Natural killer cell treated with Interleukin-12 subunit alpha and Interleukin-12 subunit beta and Interleukin-15 and Interleukin-18, amount 100 ng/mL, for 72 hours (primary cell): Measurements from ENCODE around the gene MEA1. TPM values are rescaled to one million over a fixed set of nuclear protein-coding genes. Genes with fewer than 3 reads are reported as not detected.
"Not testable (repeated sequence)": the region's sequence is repeated elsewhere in the genome, so short reads cannot be mapped to it uniquely, and the experiment has no call there.

Experiments
- ATAC-seq, 2 donors: fragments of 150-1000 bp; cut with Tn5 transposase in 1 of 2; sonication (Bioruptor Pico), chemical (Tn5 transposase) in 1 of 2; 2 replicates each; pipeline ENCODE4 v1.10.0; 2021
- DNase-seq: peaks from one replicate; pipeline ENCODE4 v3.0.0; 2022; ENCODE audit warnings: low spot score
- H3K27ac Mint-ChIP-seq, 2 donors: 1 replicate in 1 of 2; 2 replicates in 1 of 2; pipeline ENCODE4 v1.8.0; 2022; ENCODE audit warnings: mixed read lengths in 2 of 2, mild to moderate bottlenecking in 1 of 2, moderate library complexity in 1 of 2
- H3K27me3 Mint-ChIP-seq, 2 donors: 1 replicate in 1 of 2; 2 replicates in 1 of 2; pipeline ENCODE4 v1.8.0; 2022; ENCODE audit warnings: mixed read lengths in 2 of 2
- H3K36me3 Mint-ChIP-seq: one replicate; pipeline ENCODE4 v1.8.0; 2022; ENCODE audit warnings: mixed read lengths
- H3K4me1 Mint-ChIP-seq, 2 donors: 1 replicate in 1 of 2; 2 replicates in 1 of 2; pipeline ENCODE4 v1.8.0; 2022; ENCODE audit warnings: low read depth in 2 of 2, mixed read lengths in 2 of 2, mild to moderate bottlenecking in 1 of 2
- H3K4me3 Mint-ChIP-seq: one replicate; pipeline ENCODE4 v1.8.0; 2022; ENCODE audit warnings: mixed read lengths
- H3K9me3 Mint-ChIP-seq: 2 replicates; pipeline ENCODE4 v1.8.0; 2022; ENCODE audit warnings: mixed read lengths
- total RNA-seq, 2 donors: library from RNA; stranded (reverse); gene quantifications; one replicate each; pipeline ENCODE4 v1.2.3, GENCODE V29; 2022

MEA1 gene
- total RNA-seq, 2 donors from 2014 or later = 55.7 to 77.8 TPM

DNA sequence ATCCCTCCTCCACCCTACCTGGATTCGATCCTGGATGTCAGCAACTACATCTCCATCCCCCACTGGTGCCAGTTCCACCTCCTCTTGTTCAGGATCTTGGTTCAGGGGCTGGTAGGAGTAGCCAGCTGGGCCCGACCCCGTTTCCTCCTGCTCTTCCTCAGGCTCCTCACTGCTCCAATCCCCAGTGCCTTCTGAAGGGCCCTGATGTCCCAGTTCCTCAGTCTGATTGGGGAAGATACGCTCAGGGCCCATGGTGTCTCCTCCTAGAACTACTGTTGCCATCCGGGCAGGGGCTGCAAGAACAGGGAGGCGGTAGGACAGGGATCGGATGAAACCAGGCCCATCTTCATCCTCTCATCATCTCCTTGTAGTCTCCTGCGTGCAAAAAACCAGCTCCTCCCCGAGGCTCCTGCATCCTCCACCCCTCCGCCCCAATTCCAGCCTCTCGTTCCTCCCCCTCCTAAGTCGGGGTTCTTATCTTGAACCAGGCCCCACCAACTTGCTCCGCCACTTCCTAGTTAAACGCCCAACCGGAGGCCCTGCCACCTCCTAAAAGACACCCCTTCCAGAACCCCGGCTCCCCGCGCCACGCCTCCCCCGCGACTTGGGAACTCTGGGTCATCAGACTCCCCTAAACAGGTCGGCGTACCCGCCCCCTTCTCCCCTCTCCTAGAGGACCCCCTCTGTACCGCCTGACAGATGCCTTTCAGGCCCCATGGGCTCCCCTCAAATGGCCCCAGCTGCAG is 476 bp downstream of the MEA1 start:
- Mint-ChIP-seq H3K9me3 (no peaks in the 10 kb centered on the region), H3K27ac (peak overlapping the region; percentile 94 to 95), H3K4me1 (peaks cover 43 to 53% of the 10 kb centered on the region in 2 donors), H3K36me3 (no peaks in the 10 kb centered on the region), H3K27me3 (no peaks in the 10 kb centered on the region), H3K4me3 (peak overlapping the region; percentile 92)
- DNase-seq (no peak), ATAC-seq (no peak)

DNA sequence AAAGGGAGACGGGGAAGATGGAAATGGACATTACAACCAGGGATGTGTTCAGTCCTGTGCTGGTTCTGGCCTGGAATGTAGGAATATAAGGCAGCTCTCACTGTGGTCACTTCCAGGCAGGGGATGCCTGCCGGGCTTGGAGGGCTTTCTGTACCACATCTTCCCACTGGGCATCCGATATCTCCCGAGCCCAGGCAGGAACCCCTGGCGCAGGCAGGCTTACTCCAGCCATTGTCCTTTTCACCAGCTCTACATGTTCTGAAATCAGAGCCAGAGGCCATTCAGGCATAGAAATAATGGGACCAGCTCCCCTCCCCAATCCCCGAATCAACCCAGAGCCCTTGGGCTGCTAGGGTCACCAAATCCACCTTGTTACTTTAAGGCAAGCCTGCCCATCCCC is 1.4 kb downstream of the MEA1 start:
- no peaks in the 10 kb centered on the region for H3K36me3 Mint-ChIP-seq
- no peaks in the 10 kb centered on the region for H3K9me3 Mint-ChIP-seq
- H3K27ac Mint-ChIP-seq = peak overlapping the region; percentile 94 to 95
- no peaks in the 10 kb centered on the region for H3K27me3 Mint-ChIP-seq
- H3K4me3 Mint-ChIP-seq = peak overlapping the region; percentile 92
- H3K4me1 Mint-ChIP-seq = peaks cover 43 to 46% of the 10 kb centered on the region in 2 donors
- no peak for ATAC-seq
- no peak for DNase-seq

DNA sequence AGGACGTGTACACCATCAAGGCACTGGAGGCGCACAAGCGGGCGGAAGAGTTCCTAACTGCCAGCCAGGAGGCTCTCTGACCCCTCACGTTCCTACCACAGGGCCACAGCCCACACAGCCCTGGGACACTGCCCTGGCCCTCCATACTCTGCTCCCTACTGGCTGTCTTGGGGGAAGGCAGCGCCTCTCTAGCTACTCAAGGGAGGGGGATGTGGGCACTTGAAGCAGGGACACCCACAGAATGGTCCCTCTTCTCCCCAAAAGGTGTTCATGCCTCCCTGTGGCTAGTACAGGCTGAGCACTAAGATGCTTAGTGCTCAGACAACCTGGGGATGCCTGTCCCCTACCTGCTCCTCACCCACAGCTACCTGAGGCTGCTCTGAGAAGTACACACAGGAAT is 2.5 kb downstream of the MEA1 start:
- DNase-seq (no peak), ATAC-seq (no peak)
- Mint-ChIP-seq H3K4me3 (no peak overlapping the region), H3K36me3 (no peaks in the 10 kb centered on the region), H3K9me3 (no peaks in the 10 kb centered on the region), H3K27me3 (no peaks in the 10 kb centered on the region), H3K27ac (peak overlapping the region in 1 of 2 donors; percentile 94), H3K4me1 (peaks cover 42 to 45% of the 10 kb centered on the region in 2 donors)

DNA sequence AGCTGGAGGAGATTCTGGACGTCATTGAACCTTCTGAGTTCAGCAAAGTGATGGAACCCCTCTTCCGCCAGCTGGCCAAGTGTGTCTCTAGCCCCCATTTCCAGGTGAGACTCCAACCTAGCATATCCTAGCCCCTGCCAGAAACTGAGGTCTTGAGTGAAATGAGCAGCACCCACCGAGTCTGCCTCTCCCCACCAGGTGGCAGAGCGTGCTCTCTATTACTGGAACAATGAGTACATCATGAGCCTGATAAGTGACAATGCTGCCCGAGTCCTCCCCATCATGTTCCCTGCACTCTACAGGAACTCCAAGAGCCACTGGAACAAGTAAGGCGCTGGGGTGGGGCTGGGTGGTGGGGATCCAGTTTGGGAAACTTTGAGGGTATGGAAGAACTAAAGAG is 4.6 kb downstream of the MEA1 start:
- Mint-ChIP-seq H3K9me3 (no peaks in the 10 kb centered on the region), H3K36me3 (no peaks in the 10 kb centered on the region), H3K27ac (no peak overlapping the region), H3K27me3 (no peaks in the 10 kb centered on the region), H3K4me1 (peaks cover 29 to 35% of the 10 kb centered on the region in 2 donors), H3K4me3 (no peak overlapping the region)
- ATAC-seq (no peak), DNase-seq (no peak)

DNA sequence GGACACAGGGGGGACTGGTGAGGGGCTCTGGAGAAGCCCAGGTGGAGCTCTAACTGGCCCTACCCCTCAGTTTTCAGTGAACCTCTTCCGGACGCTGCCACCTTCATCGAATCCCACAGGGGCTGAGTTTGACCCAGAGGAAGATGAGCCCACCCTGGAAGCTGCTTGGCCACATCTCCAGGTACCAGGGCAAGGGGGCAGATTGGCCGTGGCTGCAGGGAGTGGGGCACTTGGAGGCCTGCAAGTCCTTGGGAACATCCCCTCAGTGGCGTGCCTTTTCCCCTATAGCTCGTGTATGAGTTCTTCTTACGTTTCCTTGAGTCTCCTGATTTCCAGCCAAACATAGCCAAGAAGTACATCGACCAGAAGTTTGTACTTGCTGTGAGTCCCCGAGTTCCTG is 6.6 kb downstream of the MEA1 start:
- DNase-seq = no peak
- H3K4me1 Mint-ChIP-seq = peaks cover 9 to 16% of the 10 kb centered on the region in 2 donors
- no peak for ATAC-seq
- no peaks in the 10 kb centered on the region for H3K9me3 Mint-ChIP-seq
- no peaks in the 10 kb centered on the region for H3K27me3 Mint-ChIP-seq
- H3K27ac Mint-ChIP-seq = no peak overlapping the region
- H3K36me3 Mint-ChIP-seq = no peaks in the 10 kb centered on the region
- H3K4me3 Mint-ChIP-seq = no peak overlapping the region

DNA sequence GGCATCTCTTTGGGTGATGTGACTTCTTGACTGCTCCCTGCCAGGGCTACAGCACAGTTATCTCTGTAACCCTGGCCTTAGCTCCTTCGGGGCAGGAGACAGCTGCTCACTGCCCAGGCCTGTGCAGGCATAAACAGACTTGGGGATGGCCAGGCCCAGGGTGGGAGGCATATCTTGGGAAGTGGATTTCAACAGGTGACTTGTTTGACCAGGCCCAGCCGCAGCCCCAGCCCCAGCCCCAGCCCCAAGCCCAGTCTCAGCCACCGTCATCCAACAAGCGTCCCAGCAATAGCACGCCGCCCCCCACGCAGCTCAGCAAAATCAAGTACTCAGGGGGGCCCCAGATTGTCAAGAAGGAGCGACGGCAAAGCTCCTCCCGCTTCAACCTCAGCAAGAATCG is 7.5 kb downstream of the MEA1 start:
- DNase-seq (no peak), ATAC-seq (no peak)
- Mint-ChIP-seq H3K27ac (no peak overlapping the region), H3K4me3 (no peak overlapping the region), H3K4me1 (peaks cover 0 to 9% of the 10 kb centered on the region in 2 donors), H3K9me3 (no peaks in the 10 kb centered on the region), H3K36me3 (no peaks in the 10 kb centered on the region), H3K27me3 (no peaks in the 10 kb centered on the region)

DNA sequence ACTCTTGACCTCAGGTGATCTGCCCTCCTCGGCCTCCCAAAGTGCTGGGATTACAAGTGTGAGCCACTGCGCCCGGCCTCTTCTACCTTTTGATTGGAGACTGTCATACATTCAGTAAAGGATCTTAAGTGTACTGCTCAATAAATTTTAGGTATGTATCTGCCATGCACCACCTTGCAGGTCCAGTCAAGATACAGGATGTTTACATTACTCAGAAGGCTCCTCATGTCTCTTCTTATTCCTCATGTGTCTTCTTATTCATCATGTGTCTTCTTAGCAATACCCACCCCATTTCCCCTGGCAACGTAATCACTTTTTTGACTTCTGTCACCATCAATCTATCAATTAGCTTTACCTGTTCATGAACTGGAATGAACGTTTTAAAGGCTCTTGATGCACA is 7.9 kb downstream of the MEA1 start:
- Mint-ChIP-seq H3K4me3 (no peak overlapping the region), H3K4me1 (peaks cover 0 to 10% of the 10 kb centered on the region in 2 donors), H3K27me3 (no peaks in the 10 kb centered on the region), H3K27ac (no peak overlapping the region), H3K36me3 (no peaks in the 10 kb centered on the region), H3K9me3 (no peaks in the 10 kb centered on the region)
- no peak for DNase-seq
- ATAC-seq = no peak

DNA sequence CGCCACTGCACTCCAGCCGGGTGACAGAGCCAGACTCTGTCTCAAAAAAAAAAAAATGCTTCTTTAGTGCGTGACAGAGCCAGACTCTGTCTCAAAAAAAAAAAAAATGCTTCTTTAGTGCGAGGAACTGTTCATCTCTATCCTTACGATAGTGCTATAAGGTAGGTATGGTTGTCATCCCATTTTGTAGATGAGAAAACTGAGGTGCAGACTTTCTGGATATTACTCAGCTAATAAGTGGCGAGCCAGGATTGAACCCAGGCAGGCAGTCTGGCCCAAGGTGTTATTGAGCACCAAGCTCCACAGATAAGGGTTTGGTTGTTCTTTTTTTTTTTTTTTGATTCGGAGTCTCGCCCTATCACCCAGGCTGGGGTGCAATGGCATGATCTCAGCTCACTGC is 11.9 kb downstream of the MEA1 start:
- Mint-ChIP-seq H3K27ac (no peak overlapping the region), H3K27me3 (no peaks in the 10 kb centered on the region), H3K9me3 (no peaks in the 10 kb centered on the region), H3K36me3 (no peaks in the 10 kb centered on the region), H3K4me1 (peaks cover 0 to 9% of the 10 kb centered on the region in 2 donors), H3K4me3 (no peak overlapping the region)
- ATAC-seq (no peak), DNase-seq (no peak)

DNA sequence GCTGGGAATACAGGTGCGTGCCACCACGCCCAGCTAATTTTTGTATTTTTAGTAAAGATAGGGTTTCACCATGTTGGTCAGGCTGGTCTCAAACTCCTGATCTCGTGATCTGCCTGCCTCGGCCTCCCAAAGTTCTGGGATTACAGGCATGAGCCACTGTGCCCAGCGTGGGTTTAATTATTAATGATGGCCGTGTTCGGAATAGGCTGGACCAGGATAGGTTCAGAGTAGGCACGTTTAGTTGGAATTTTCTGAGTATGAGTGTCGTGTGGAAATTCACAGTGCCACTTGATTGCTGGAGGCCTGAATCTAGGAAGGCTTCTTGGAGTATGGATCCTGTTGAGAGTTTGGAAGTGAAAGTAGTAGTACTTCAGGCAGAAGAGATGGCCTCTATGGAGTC is 15.5 kb downstream of the MEA1 start:
- not testable (repeated sequence) for H3K27me3 Mint-ChIP-seq, H3K4me3 Mint-ChIP-seq, H3K4me1 Mint-ChIP-seq

DNA sequence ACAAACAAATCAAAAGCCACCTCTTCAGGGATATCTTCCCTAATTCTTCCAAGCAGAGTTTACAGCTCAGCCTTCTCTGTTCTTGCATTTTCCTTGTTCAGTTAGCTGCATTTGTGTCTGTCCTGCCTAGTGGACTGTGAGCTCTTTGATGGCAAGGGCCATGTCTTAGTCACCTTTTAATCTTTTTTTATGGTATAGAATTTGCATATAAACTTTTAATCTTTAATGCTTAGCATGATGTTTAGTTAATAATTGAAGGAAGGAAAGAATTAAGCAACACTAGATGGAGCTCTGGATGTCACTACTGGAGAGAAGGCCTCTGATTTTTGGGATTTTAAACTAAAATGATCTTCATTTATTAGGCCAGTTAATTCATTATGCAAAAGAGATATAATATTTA is 17.2 kb downstream of the MEA1 start:
- Mint-ChIP-seq H3K36me3 (peaks cover 4% of the 10 kb centered on the region), H3K9me3 (no peaks in the 10 kb centered on the region), H3K27me3 (no peaks in the 10 kb centered on the region), H3K27ac (no peak overlapping the region), H3K4me3 (no peak overlapping the region), H3K4me1 (peaks cover 0 to 6% of the 10 kb centered on the region in 2 donors)
- DNase-seq = no peak
- no peak for ATAC-seq

More for the DNA sequence above, 15.5 kb downstream of the MEA1 start:
- not testable (repeated sequence) for DNase-seq, H3K27ac Mint-ChIP-seq, H3K36me3 Mint-ChIP-seq, ATAC-seq, H3K9me3 Mint-ChIP-seq

DNA sequence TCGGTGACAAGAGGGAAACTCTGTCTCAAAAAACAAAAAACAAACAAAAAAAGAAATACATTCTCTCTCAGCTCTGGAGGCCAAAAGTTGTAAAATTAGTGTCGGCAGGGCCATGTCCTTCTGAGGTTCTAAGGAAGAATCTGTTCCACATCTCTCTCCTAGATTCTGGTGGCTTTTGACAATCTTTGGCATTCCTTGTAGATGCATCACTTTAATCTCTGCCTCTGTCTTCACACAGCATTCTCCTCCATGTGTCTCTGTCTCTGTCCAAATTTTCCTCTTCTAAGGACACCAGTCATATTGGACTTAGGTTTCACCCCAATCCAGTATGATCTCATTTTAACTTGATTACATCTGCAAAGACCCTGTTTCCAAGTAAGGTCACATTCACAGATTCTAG is 20.3 kb downstream of the MEA1 start:
- H3K27me3 Mint-ChIP-seq = no peaks in the 10 kb centered on the region
- H3K36me3 Mint-ChIP-seq = peaks cover 4% of the 10 kb centered on the region
- H3K4me3 Mint-ChIP-seq = no peak overlapping the region
- ATAC-seq (no peak), DNase-seq (no peak)
- peaks cover 2 to 9% of the 10 kb centered on the region in 2 donors for H3K4me1 Mint-ChIP-seq
- no peak overlapping the region for H3K27ac Mint-ChIP-seq
- no peaks in the 10 kb centered on the region for H3K9me3 Mint-ChIP-seq

DNA sequence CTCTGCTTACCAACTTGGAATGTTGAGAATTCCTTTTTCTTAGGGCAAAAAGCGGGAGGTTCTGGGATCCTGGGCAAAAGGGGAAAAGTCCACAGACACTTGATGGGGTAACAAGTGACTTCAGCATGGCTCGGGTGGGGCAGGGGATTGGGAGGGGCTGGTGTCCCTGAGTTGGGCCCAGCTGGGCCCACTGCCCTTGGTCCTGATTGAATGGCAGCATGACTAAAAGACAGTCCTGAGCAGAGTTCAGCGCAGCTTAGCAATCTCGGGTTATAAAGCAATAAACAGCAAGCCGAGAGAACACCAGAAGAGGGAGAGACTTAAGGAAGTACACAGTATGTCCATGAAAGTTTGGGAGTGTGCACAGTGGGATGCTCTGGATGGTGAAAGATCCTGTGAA is 23.8 kb downstream of the MEA1 start:
- H3K9me3 Mint-ChIP-seq = no peaks in the 10 kb centered on the region
- no peaks in the 10 kb centered on the region for H3K27me3 Mint-ChIP-seq
- no peak for DNase-seq
- ATAC-seq = no peak
- peaks cover 33 to 38% of the 10 kb centered on the region in 2 donors for H3K4me1 Mint-ChIP-seq
- no peak overlapping the region for H3K4me3 Mint-ChIP-seq
- H3K36me3 Mint-ChIP-seq = peaks cover 8% of the 10 kb centered on the region
- H3K27ac Mint-ChIP-seq = no peak overlapping the region

DNA sequence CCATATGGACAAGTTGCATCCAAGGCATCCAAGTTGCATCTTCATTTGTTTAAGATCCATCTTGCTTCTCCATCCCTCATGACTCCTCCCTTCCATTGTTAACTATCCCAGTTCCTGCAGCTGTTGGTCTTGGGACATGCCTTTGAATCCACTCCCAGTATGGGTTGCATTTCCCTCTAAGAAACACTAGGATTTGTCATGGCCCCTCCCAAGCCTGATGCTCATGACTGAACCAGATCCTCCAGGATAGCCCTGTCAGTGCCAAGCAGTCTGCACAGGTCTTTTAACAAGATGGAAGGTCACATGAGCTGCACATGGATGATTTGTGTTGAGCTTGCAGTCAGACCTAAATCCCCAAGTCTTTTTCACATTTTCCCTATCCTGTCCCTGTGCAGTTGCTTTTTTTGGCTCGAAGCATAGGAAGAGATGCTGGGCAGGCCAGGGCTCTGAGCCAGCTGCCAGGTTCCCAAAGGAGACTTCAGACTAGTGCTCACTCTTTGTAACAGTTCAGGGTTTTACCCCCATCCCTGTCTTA is 25.2 kb downstream of the MEA1 start:
- Mint-ChIP-seq H3K4me1 (peaks cover 41 to 43% of the 10 kb centered on the region in 2 donors), H3K36me3 (peaks cover 5% of the 10 kb centered on the region), H3K4me3 (no peak overlapping the region), H3K27ac (no peak overlapping the region), H3K9me3 (no peaks in the 10 kb centered on the region), H3K27me3 (no peaks in the 10 kb centered on the region)
- DNase-seq = no peak
- no peak for ATAC-seq

DNA sequence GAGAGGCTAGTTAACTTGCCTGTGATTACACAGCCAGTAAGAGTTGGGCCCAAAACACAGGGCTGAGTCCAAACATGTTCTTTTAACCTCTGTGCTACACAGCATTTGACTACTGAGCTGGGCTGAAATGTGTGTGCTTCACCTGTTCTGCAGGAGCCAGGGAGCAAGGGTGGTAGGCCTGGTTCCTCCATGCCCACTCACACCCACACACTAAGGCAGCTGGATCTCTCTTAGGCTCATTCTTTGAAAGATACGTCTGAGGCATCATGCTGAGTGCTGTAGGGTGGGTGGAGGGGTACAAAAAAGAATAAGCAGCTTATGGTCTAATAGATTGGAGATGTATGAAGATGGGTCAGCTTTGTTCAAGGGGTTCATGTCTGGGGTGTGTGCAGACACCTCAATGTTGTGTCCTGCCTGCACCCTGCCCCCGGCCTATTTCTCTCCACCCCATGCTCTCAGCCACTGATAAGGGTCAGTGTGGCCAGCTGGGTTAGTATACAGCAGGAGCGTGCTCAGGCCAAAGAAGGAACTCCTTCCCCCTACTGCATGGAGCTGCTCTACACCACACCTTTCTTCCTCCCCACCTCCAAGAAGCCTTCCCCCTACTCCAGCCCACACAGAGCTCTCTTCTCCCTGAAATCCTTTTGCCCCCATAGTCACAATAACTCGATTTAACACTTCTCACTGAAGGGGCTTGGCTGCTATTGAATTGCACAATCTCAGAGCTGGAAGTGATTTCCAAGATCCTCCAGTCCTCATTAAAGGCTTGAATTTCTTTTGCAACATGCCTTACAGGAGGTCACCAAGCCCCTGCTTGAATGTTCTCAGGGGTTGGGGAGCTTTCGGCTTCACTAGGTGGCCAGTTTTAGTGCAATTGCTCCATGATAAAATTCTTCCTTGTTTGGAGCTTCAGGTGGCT is 26.0 kb downstream of the MEA1 start:
- DNase-seq (no peak), ATAC-seq (no peak)
- H3K27ac Mint-ChIP-seq = peak overlapping the region in 1 of 2 donors; percentile 38
- peaks cover 41% of the 10 kb centered on the region in 2 donors for H3K4me1 Mint-ChIP-seq
- no peak overlapping the region for H3K4me3 Mint-ChIP-seq
- H3K36me3 Mint-ChIP-seq = peaks cover 4% of the 10 kb centered on the region
- no peaks in the 10 kb centered on the region for H3K9me3 Mint-ChIP-seq
- H3K27me3 Mint-ChIP-seq = no peaks in the 10 kb centered on the region
